ENCODE results near the gene CRYBG1. TPM values are rescaled to one million over a fixed set of nuclear protein-coding genes. Genes with fewer than 3 reads are reported as not detected.

CRYBG1 gene
- polyA plus RNA-seq, 2 of the 4 experiments (the other 2 are of a cell fraction), result 0.31 to 0.37 TPM

- no peak for ATAC-seq
- POLR2A ChIA-PET, result no interaction called here
- no peak overlapping the region for H3K27ac ChIP-seq
- no peaks in the 10 kb centered on the region for H3K9me3 ChIP-seq
- 18% methylated on average over 2 of the region's 2 CpGs for WGBS (ENCODE audit: missing lambda C conversion rate)
- H3K4me3 ChIP-seq, result no peak overlapping the region
- CTCF ChIA-PET, result interaction anchor here (0.7 to 2.8 kb wide), 4 partner anchors 14 to 90 kb away, joined by 3 to 7 read pairs (median 4); no protein-coding TSS in a partner anchor
- no peak for TF ChIP-seq RCOR1 (IDR thresholded peaks at IDR 0.05; ENCODE audit: low read depth, low read length)
- TF ChIP-seq HDAC2 (IDR thresholded peaks at IDR 0.05), result no peak
- no peak for TF ChIP-seq ZFP36 (IDR thresholded peaks at IDR 0.05; ENCODE audit: borderline replicate concordance, partially characterized antibody)
- TF ChIP-seq NFE2L2 (conservative IDR thresholded peaks at IDR 0.05; ENCODE audit: low read length), result no peak
- TF ChIP-seq HOXB13 (CRISPR knock-in tag; IDR thresholded peaks at IDR 0.05; ENCODE audit: low read depth), result no peak
- TF ChIP-seq KDM5A (IDR thresholded peaks at IDR 0.05), result no peak
- TF ChIP-seq FOXS1 (CRISPR knock-in tag; IDR thresholded peaks at IDR 0.05), result no peak
- TF ChIP-seq TP53 (CRISPR knock-in tag; IDR thresholded peaks at IDR 0.05), result no peak
- no peak for TF ChIP-seq RAD21 (conservative IDR thresholded peaks at IDR 0.05 in 1 of 2, IDR thresholded peaks at IDR 0.05 in 1 of 2)
- no peak for TF ChIP-seq HOXB5 (CRISPR knock-in tag; IDR thresholded peaks at IDR 0.05)
- no peak for TF ChIP-seq POLR2AphosphoS2 (conservative IDR thresholded peaks at IDR 0.05; ENCODE audit: low read length)
- no peak for TF ChIP-seq JUNB (IDR thresholded peaks at IDR 0.05)
- TF ChIP-seq MAFK (IDR thresholded peaks at IDR 0.05; ENCODE audit: partially characterized antibody), result no peak
- TF ChIP-seq KDM1A (IDR thresholded peaks at IDR 0.05; ENCODE audit: low read depth), result no peak
- TF ChIP-seq TFCP2L1 (CRISPR knock-in tag; IDR thresholded peaks at IDR 0.05), result no peak
- no peak for TF ChIP-seq RFX5 (IDR thresholded peaks at IDR 0.05)
- TF ChIP-seq E2F6 (IDR thresholded peaks at IDR 0.05; ENCODE audit: borderline replicate concordance, low read depth), result no peak
- no peak for TF ChIP-seq RARB (CRISPR knock-in tag; IDR thresholded peaks at IDR 0.05)
- no peak for TF ChIP-seq PHF8 (IDR thresholded peaks at IDR 0.05; ENCODE audit: borderline replicate concordance, low read depth)
- TF ChIP-seq, protein P1, sequence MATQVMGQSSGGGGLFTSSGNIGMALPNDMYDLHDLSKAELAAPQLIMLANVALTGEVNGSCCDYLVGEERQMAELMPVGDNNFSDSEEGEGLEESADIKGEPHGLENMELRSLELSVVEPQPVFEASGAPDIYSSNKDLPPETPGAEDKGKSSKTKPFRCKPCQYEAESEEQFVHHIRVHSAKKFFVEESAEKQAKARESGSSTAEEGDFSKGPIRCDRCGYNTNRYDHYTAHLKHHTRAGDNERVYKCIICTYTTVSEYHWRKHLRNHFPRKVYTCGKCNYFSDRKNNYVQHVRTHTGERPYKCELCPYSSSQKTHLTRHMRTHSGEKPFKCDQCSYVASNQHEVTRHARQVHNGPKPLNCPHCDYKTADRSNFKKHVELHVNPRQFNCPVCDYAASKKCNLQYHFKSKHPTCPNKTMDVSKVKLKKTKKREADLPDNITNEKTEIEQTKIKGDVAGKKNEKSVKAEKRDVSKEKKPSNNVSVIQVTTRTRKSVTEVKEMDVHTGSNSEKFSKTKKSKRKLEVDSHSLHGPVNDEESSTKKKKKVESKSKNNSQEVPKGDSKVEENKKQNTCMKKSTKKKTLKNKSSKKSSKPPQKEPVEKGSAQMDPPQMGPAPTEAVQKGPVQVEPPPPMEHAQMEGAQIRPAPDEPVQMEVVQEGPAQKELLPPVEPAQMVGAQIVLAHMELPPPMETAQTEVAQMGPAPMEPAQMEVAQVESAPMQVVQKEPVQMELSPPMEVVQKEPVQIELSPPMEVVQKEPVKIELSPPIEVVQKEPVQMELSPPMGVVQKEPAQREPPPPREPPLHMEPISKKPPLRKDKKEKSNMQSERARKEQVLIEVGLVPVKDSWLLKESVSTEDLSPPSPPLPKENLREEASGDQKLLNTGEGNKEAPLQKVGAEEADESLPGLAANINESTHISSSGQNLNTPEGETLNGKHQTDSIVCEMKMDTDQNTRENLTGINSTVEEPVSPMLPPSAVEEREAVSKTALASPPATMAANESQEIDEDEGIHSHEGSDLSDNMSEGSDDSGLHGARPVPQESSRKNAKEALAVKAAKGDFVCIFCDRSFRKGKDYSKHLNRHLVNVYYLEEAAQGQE (IDR thresholded peaks at IDR 0.05), result no peak
- no peak overlapping the region for H3K4me2 ChIP-seq
- DNase-seq (ENCODE audit: low read depth in 1 of 2, low spot score in 1 of 2), result no peak
- FAIRE-seq, result no peak
- peaks cover 6% of the 10 kb centered on the region; the same call in 2 of the 3 replicates for H3K4me1 ChIP-seq
These were observed 116.0 kb downstream of the CRYBG1 start for GRCh38 chr6:106476331-106477105.

GRCh38 chr6:106477146-106477545 lies 116.6 kb downstream of the CRYBG1 start:
- DNase-seq (ENCODE audit: low read depth in 1 of 2, low spot score in 1 of 2), result no peak
- ChIA-PET POLR2A (no interaction called here), CTCF (interaction anchor here (0.5 to 2.8 kb wide), 5 partner anchors 12 to 408 kb away, joined by 3 to 7 read pairs (median 3); no protein-coding TSS in a partner anchor)
- FAIRE-seq, result no peak
- no peaks in the 10 kb centered on the region for H3K9me3 ChIP-seq
- ATAC-seq, result no peak
- H3K4me2 ChIP-seq, result no peak overlapping the region
- H3K4me3 ChIP-seq, result no peak overlapping the region
- WGBS (ENCODE audit: missing lambda C conversion rate), result 52% methylated on average over 3 of the region's 3 CpGs
- H3K4me1 ChIP-seq, result peaks cover 6% of the 10 kb centered on the region; the same call in 2 of the 3 replicates
- H3K27ac ChIP-seq, result no peak overlapping the region
- no peak for TF ChIP-seq ZSCAN20 (CRISPR knock-in tag; IDR thresholded peaks at IDR 0.05)
- TF ChIP-seq CBX2 (IDR thresholded peaks at IDR 0.05; ENCODE audit: borderline replicate concordance, low read depth), result no peak
- TF ChIP-seq, protein P2, sequence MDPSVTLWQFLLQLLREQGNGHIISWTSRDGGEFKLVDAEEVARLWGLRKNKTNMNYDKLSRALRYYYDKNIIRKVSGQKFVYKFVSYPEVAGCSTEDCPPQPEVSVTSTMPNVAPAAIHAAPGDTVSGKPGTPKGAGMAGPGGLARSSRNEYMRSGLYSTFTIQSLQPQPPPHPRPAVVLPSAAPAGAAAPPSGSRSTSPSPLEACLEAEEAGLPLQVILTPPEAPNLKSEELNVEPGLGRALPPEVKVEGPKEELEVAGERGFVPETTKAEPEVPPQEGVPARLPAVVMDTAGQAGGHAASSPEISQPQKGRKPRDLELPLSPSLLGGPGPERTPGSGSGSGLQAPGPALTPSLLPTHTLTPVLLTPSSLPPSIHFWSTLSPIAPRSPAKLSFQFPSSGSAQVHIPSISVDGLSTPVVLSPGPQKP (IDR thresholded peaks at IDR 0.05; ENCODE audit: low read depth, low read length), result no peak
- TF ChIP-seq JUN (IDR thresholded peaks at IDR 0.05), result no peak
- no peak for TF ChIP-seq NR3C1 (IDR thresholded peaks at IDR 0.05)
- TF ChIP-seq PHF8 (IDR thresholded peaks at IDR 0.05; ENCODE audit: borderline replicate concordance, low read depth), result no peak
- no peak for TF ChIP-seq SMC3 (IDR thresholded peaks at IDR 0.05)
- TF ChIP-seq KDM5A (IDR thresholded peaks at IDR 0.05), result no peak
- TF ChIP-seq ZC3H11A (IDR thresholded peaks at IDR 0.05), result no peak
- TF ChIP-seq, protein P1 (IDR thresholded peaks at IDR 0.05), result no peak
- TF ChIP-seq RCOR1 (IDR thresholded peaks at IDR 0.05; ENCODE audit: low read depth, low read length), result no peak
- no peak for TF ChIP-seq RAD21 (conservative IDR thresholded peaks at IDR 0.05 in 1 of 2, IDR thresholded peaks at IDR 0.05 in 1 of 2)
- TF ChIP-seq CBX8 (IDR thresholded peaks at IDR 0.05), result no peak
- no peak for TF ChIP-seq EP300 (IDR thresholded peaks at IDR 0.05)

All from A549 (cell line).